Nephron (organoid): Measurements from ENCODE around the gene ARHGAP27.
A peak's percentile ranks its signal among the peaks of the same experiment; 100 is the strongest.
"Not testable (repeated sequence)": the region's sequence is repeated elsewhere in the genome, so short reads cannot be mapped to it uniquely, and the experiment has no call there.

ENCODE experiments used
- H3K27ac Mint-ChIP-seq, 3 experiments: 2 replicates each; pipeline ENCODE4 v1.8.0; 2020; ENCODE audit warnings: mixed read lengths in 3 of 3, mild to moderate bottlenecking in 2 of 3, moderate library complexity in 1 of 3
- H3K27me3 Mint-ChIP-seq: 2 replicates; pipeline ENCODE4 v1.8.0; 2021; ENCODE audit warnings: low read depth, mild to moderate bottlenecking, moderate library complexity, mixed read lengths
- H3K36me3 Mint-ChIP-seq: 2 replicates; pipeline ENCODE4 v1.8.0; 2020; ENCODE audit warnings: low read depth, mixed read lengths
- H3K4me1 Mint-ChIP-seq: 2 replicates; pipeline ENCODE4 v1.8.0; 2020; ENCODE audit warnings: mixed read lengths
- H3K4me3 Mint-ChIP-seq, 3 experiments: 2 replicates each; pipeline ENCODE4 v1.8.0; 2020; ENCODE audit warnings: mild to moderate bottlenecking in 3 of 3, mixed read lengths in 3 of 3, moderate library complexity in 2 of 3
- H3K9me3 Mint-ChIP-seq: 2 replicates; pipeline ENCODE4 v1.8.0; 2020; ENCODE audit warnings: mixed read lengths
- CTCF ChIP-seq, 3 experiments: fragments of 200-600 bp; sonication (generic); IDR thresholded peaks; one replicate each; pipeline ENCODE4 v1.5.0; 2021; ENCODE audit warnings: antibody characterized with exemption in 3 of 3; ENCODE audit not compliant: unreplicated experiment in 3 of 3

Gene ARHGAP27

GRCh38 chr17:45432405-45433158 lies at the start of gene ARHGAP27:
TSS of gene ARHGAP27 (minus strand) at chr17:45432870. CDS start at chr17:45430279, 2,591 bp downstream.
- Mint-ChIP-seq H3K4me1 (peaks cover 16% of the 10 kb centered on the region), H3K27me3 (peaks cover 79% of the 10 kb centered on the region), H3K27ac (no peak within 1 kb of the TSS), H3K9me3 (no peaks in the 10 kb centered on the region), H3K36me3 (peaks cover 8% of the 10 kb centered on the region), H3K4me3 (peak within 1 kb of the TSS; percentile 70 to 77 (median 74))
- no peak for TF ChIP-seq CTCF (IDR thresholded peaks at IDR 0.05; ENCODE audit: unreplicated experiment in 3 of 3)

- not testable (repeated sequence) for H3K4me3 Mint-ChIP-seq, H3K27me3 Mint-ChIP-seq, H3K27ac Mint-ChIP-seq, H3K36me3 Mint-ChIP-seq, H3K9me3 Mint-ChIP-seq
- H3K4me1 Mint-ChIP-seq: peaks cover 12% of the 10 kb centered on the region
These were observed 49.6 kb upstream of the ARHGAP27 start for GRCh38 chr17:45482317-45482716.

- H3K4me1 Mint-ChIP-seq, H3K27ac Mint-ChIP-seq: not testable (repeated sequence)
- peaks cover 27% of the 10 kb centered on the region for H3K36me3 Mint-ChIP-seq
These were observed 42.8 kb upstream of the ARHGAP27 start for GRCh38 chr17:45475436-45475835.

GRCh38 chr17:45472249-45472648 lies 39.6 kb upstream of the ARHGAP27 start:
- H3K36me3 Mint-ChIP-seq: peaks cover 17% of the 10 kb centered on the region
- H3K4me1 Mint-ChIP-seq, H3K4me3 Mint-ChIP-seq, H3K27ac Mint-ChIP-seq, H3K9me3 Mint-ChIP-seq, H3K27me3 Mint-ChIP-seq: not testable (repeated sequence)

More at GRCh38 chr17:45475436-45475835, 42.8 kb upstream of the ARHGAP27 start:
- H3K4me3 Mint-ChIP-seq, H3K9me3 Mint-ChIP-seq, H3K27me3 Mint-ChIP-seq: not testable (repeated sequence)

GRCh38 chr17:45469204-45469563 lies 36.5 kb upstream of the ARHGAP27 start:
- H3K4me3 Mint-ChIP-seq, H3K27me3 Mint-ChIP-seq, H3K4me1 Mint-ChIP-seq, H3K9me3 Mint-ChIP-seq, H3K36me3 Mint-ChIP-seq: not testable (repeated sequence)
- H3K27ac Mint-ChIP-seq: peak overlapping the region in 1 of 3 experiments; percentile 65

- not testable (repeated sequence) for H3K4me3 Mint-ChIP-seq, H3K9me3 Mint-ChIP-seq, H3K36me3 Mint-ChIP-seq, H3K27me3 Mint-ChIP-seq, H3K4me1 Mint-ChIP-seq
- H3K27ac Mint-ChIP-seq: peak overlapping the region in 1 of 3 experiments; percentile 65
These were observed 35.9 kb upstream of the ARHGAP27 start for GRCh38 chr17:45468293-45469203.

GRCh38 chr17:45461524-45462327 lies 29.1 kb upstream of the ARHGAP27 start:
- H3K4me1 Mint-ChIP-seq, H3K27me3 Mint-ChIP-seq, H3K4me3 Mint-ChIP-seq, H3K9me3 Mint-ChIP-seq, H3K27ac Mint-ChIP-seq, H3K36me3 Mint-ChIP-seq: not testable (repeated sequence)

- not testable (repeated sequence) for H3K4me3 Mint-ChIP-seq, H3K4me1 Mint-ChIP-seq, H3K27me3 Mint-ChIP-seq, H3K9me3 Mint-ChIP-seq, H3K36me3 Mint-ChIP-seq, H3K27ac Mint-ChIP-seq
These were observed 27.8 kb upstream of the ARHGAP27 start for GRCh38 chr17:45460422-45460821.

GRCh38 chr17:45454341-45454740 lies 21.7 kb upstream of the ARHGAP27 start:
- H3K27me3 Mint-ChIP-seq, H3K27ac Mint-ChIP-seq, H3K4me3 Mint-ChIP-seq, H3K4me1 Mint-ChIP-seq, H3K9me3 Mint-ChIP-seq: not testable (repeated sequence)
- H3K36me3 Mint-ChIP-seq: peaks cover 15% of the 10 kb centered on the region

GRCh38 chr17:45453731-45454130 lies 21.1 kb upstream of the ARHGAP27 start:
- peaks cover 11% of the 10 kb centered on the region for H3K36me3 Mint-ChIP-seq
- not testable (repeated sequence) for H3K4me3 Mint-ChIP-seq, H3K9me3 Mint-ChIP-seq, H3K4me1 Mint-ChIP-seq, H3K27ac Mint-ChIP-seq, H3K27me3 Mint-ChIP-seq

- peaks cover 11% of the 10 kb centered on the region for H3K36me3 Mint-ChIP-seq
- H3K27me3 Mint-ChIP-seq, H3K4me1 Mint-ChIP-seq: not testable (repeated sequence)
These were observed 20.5 kb upstream of the ARHGAP27 start for GRCh38 chr17:45453225-45453534.

GRCh38 chr17:45452329-45453224 lies 19.9 kb upstream of the ARHGAP27 start:
- H3K27me3 Mint-ChIP-seq, H3K27ac Mint-ChIP-seq, H3K4me3 Mint-ChIP-seq, H3K4me1 Mint-ChIP-seq, H3K9me3 Mint-ChIP-seq: not testable (repeated sequence)
- H3K36me3 Mint-ChIP-seq: peaks cover 11% of the 10 kb centered on the region

More at GRCh38 chr17:45453225-45453534, 20.5 kb upstream of the ARHGAP27 start:
- not testable (repeated sequence) for H3K4me3 Mint-ChIP-seq, H3K27ac Mint-ChIP-seq, H3K9me3 Mint-ChIP-seq

- H3K4me3 Mint-ChIP-seq, H3K27ac Mint-ChIP-seq, H3K4me1 Mint-ChIP-seq, H3K9me3 Mint-ChIP-seq, H3K27me3 Mint-ChIP-seq: not testable (repeated sequence)
- peaks cover 11% of the 10 kb centered on the region for H3K36me3 Mint-ChIP-seq
These were observed 19.0 kb upstream of the ARHGAP27 start for GRCh38 chr17:45451660-45452059.
